Measurements from ENCODE around the gene AOPEP. TPM values are rescaled to one million over a fixed set of nuclear protein-coding genes. Genes with fewer than 3 reads are reported as not detected.

AOPEP gene
- total and polyA plus RNA-seq, 2 donors (not counting 1 experiment from before 2014, with no cell fraction given) = 66.1 to 94.1 TPM

DNA sequence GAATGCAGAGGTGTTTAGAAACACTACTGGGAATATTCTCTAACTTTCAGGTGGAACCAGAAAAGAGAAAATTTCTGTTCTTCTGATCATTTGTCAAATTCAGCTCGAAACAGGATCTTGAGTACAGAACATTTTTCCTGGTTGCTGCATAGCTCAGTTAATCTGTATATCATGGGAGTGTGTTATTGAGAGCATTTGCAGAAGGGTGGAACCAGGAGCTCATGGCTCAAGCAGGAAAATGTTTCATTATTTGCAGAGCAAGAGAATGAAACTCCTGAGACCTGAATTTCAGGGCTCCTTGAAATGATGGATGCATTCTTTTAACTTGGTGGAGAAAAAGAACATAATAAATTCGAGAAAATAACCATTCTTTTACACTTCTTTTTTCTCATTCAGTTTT, 97.9 kb downstream of the AOPEP start:
- H3K27ac ChIP-seq (ENCODE audit: insufficient read depth, low read length) = no peak overlapping the region
- no peak overlapping the region for H3K9ac ChIP-seq (ENCODE audit: insufficient read depth, low read length)
- H3K4me2 ChIP-seq (ENCODE audit: extremely low read depth, insufficient read depth, low read length) = no peak overlapping the region
- no peaks in the 10 kb centered on the region for H4K20me1 ChIP-seq (ENCODE audit: control insufficient read depth, extremely low read depth, insufficient read depth, low read length)
- H3K79me2 ChIP-seq (ENCODE audit: control insufficient read depth, insufficient read depth, low read length) = no peaks in the 10 kb centered on the region
- no peak for DNase-seq (ENCODE audit: low read depth in 2 of 2)
- H3K36me3 ChIP-seq (ENCODE audit: control insufficient read depth, insufficient read depth, low read length) = no peaks in the 10 kb centered on the region
- H3K9me3 ChIP-seq (ENCODE audit: control insufficient read depth, insufficient read depth, low read depth, low read length) = no peaks in the 10 kb centered on the region
- H3K4me3 ChIP-seq (replicated peaks in 1 of 4; ENCODE audit: control extremely low read depth in 1 of 4, insufficient read depth in 1 of 4, low read depth in 3 of 4, low read length in 4 of 4) = no peak overlapping the region
- TF ChIP-seq, protein P1, sequence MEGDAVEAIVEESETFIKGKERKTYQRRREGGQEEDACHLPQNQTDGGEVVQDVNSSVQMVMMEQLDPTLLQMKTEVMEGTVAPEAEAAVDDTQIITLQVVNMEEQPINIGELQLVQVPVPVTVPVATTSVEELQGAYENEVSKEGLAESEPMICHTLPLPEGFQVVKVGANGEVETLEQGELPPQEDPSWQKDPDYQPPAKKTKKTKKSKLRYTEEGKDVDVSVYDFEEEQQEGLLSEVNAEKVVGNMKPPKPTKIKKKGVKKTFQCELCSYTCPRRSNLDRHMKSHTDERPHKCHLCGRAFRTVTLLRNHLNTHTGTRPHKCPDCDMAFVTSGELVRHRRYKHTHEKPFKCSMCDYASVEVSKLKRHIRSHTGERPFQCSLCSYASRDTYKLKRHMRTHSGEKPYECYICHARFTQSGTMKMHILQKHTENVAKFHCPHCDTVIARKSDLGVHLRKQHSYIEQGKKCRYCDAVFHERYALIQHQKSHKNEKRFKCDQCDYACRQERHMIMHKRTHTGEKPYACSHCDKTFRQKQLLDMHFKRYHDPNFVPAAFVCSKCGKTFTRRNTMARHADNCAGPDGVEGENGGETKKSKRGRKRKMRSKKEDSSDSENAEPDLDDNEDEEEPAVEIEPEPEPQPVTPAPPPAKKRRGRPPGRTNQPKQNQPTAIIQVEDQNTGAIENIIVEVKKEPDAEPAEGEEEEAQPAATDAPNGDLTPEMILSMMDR (conservative IDR thresholded peaks at IDR 0.05 in 1 of 2, IDR thresholded peaks at IDR 0.05 in 1 of 2; ENCODE audit: low read depth in 1 of 2, low read length in 2 of 2) = no peak
- no peak for TF ChIP-seq EZH2 (IDR thresholded peaks at IDR 0.05; ENCODE audit: low read length, missing control alignments)
- no peaks in the 10 kb centered on the region for H3K27me3 ChIP-seq (ENCODE audit: control insufficient read depth, insufficient read depth, low read length)
- no peaks in the 10 kb centered on the region for H3K4me1 ChIP-seq (ENCODE audit: control insufficient read depth, extremely low read depth, insufficient read depth, low read length)
- H2AFZ ChIP-seq (ENCODE audit: low read length) = no peak overlapping the region

DNA sequence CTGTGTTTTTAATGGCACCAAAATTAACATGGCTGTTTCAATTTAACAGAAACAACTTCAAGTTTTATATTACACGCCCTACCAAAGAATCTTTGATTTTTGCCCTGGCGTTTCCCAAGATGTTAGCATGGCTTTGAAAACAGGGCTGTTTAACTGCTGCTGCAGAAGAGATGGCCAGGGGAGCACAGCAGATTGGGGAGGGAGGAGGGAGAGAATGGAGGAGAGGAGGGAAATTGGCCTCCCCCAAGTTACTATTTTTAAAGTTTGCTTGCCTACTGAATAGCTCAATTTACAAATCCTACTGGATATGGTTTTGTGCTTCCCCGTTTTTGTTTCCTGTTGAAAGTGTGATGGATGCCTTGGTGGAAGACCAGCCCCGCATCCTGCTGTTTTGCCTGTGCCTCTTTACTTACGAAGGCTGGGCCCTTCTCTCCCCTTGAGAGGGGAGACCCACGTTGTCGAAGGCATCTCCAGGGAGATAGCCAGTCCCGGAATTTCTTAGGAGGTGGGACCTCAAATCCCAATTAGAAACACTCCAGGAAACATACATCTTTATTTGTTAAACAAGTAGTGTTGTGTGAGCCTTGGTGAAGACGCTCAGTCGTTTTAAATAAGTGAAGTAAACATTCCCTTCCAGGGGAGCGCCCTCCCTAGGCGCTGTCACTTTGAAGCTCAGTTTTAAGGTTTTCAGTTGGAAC, 98.6 kb downstream of the AOPEP start:
- Histone ChIP-seq H3K4me2 (ENCODE audit: extremely low read depth, insufficient read depth, low read length) (no peak overlapping the region), H3K27ac (ENCODE audit: insufficient read depth, low read length) (no peak overlapping the region), H2AFZ (ENCODE audit: low read length) (no peak overlapping the region)

DNA sequence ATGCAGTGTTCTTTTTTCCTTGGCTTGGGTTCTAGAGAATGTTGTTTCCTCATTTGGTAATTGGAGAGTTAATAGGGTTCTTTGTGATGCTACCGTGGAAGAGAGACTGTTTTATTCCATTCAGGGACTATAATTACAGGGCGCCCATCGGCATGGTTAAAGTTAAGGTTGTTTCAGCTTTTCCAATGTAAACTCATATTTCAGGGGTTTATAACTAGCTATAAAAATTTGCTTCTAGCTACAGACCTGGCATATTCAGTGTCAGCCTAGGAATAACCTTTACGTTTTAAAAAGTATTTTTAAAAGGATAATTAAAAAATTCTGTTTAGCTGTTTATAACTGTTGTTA, 99.1 kb downstream of the AOPEP start:
- no peak for DNase-seq (ENCODE audit: low read depth in 2 of 2)
- Histone ChIP-seq H3K27me3 (ENCODE audit: control insufficient read depth, insufficient read depth, low read length) (no peaks in the 10 kb centered on the region), H4K20me1 (ENCODE audit: control insufficient read depth, extremely low read depth, insufficient read depth, low read length) (no peaks in the 10 kb centered on the region), H3K27ac (ENCODE audit: insufficient read depth, low read length) (no peak overlapping the region), H3K9me3 (ENCODE audit: control insufficient read depth, insufficient read depth, low read depth, low read length) (no peaks in the 10 kb centered on the region), H3K4me2 (ENCODE audit: extremely low read depth, insufficient read depth, low read length) (no peak overlapping the region), H2AFZ (ENCODE audit: low read length) (no peak overlapping the region), H3K9ac (ENCODE audit: insufficient read depth, low read length) (no peak overlapping the region), H3K4me1 (ENCODE audit: control insufficient read depth, extremely low read depth, insufficient read depth, low read length) (no peaks in the 10 kb centered on the region), H3K36me3 (ENCODE audit: control insufficient read depth, insufficient read depth, low read length) (no peaks in the 10 kb centered on the region), H3K79me2 (ENCODE audit: control insufficient read depth, insufficient read depth, low read length) (no peaks in the 10 kb centered on the region), H3K4me3 (replicated peaks in 1 of 4; ENCODE audit: control extremely low read depth in 1 of 4, insufficient read depth in 1 of 4, low read depth in 3 of 4, low read length in 4 of 4) (no peak overlapping the region)
- TF ChIP-seq EZH2 (IDR thresholded peaks at IDR 0.05; ENCODE audit: low read length, missing control alignments) = no peak
- TF ChIP-seq, protein P1 (conservative IDR thresholded peaks at IDR 0.05 in 1 of 2, IDR thresholded peaks at IDR 0.05 in 1 of 2; ENCODE audit: low read depth in 1 of 2, low read length in 2 of 2) = no peak

More for the DNA sequence above, 98.6 kb downstream of the AOPEP start:
- no peaks in the 10 kb centered on the region for H3K4me1 ChIP-seq (ENCODE audit: control insufficient read depth, extremely low read depth, insufficient read depth, low read length)
- TF ChIP-seq, protein P1 (conservative IDR thresholded peaks at IDR 0.05 in 1 of 2, IDR thresholded peaks at IDR 0.05 in 1 of 2; ENCODE audit: low read depth in 1 of 2, low read length in 2 of 2) = no peak
- TF ChIP-seq EZH2 (IDR thresholded peaks at IDR 0.05; ENCODE audit: low read length, missing control alignments) = no peak
- H3K27me3 ChIP-seq (ENCODE audit: control insufficient read depth, insufficient read depth, low read length) = no peaks in the 10 kb centered on the region
- H3K79me2 ChIP-seq (ENCODE audit: control insufficient read depth, insufficient read depth, low read length) = no peaks in the 10 kb centered on the region
- no peaks in the 10 kb centered on the region for H4K20me1 ChIP-seq (ENCODE audit: control insufficient read depth, extremely low read depth, insufficient read depth, low read length)
- H3K9me3 ChIP-seq (ENCODE audit: control insufficient read depth, insufficient read depth, low read depth, low read length) = no peaks in the 10 kb centered on the region
- H3K4me3 ChIP-seq (replicated peaks in 1 of 4; ENCODE audit: control extremely low read depth in 1 of 4, insufficient read depth in 1 of 4, low read depth in 3 of 4, low read length in 4 of 4) = no peak overlapping the region
- H3K36me3 ChIP-seq (ENCODE audit: control insufficient read depth, insufficient read depth, low read length) = no peaks in the 10 kb centered on the region
- DNase-seq (ENCODE audit: low read depth in 2 of 2) = no peak
- H3K9ac ChIP-seq (ENCODE audit: insufficient read depth, low read length) = no peak overlapping the region
